ENCODE data around the gene GALNT2. TPM values are rescaled to one million over a fixed set of nuclear protein-coding genes. Genes with fewer than 3 reads are reported as not detected.

Gene GALNT2
- total and polyA plus RNA-seq, 10 of the 15 experiments (the other 5 are each of a cell fraction or from before 2014, with no cell fraction given) = 0.52 to 27.7 (median 16.3) TPM

DNA sequence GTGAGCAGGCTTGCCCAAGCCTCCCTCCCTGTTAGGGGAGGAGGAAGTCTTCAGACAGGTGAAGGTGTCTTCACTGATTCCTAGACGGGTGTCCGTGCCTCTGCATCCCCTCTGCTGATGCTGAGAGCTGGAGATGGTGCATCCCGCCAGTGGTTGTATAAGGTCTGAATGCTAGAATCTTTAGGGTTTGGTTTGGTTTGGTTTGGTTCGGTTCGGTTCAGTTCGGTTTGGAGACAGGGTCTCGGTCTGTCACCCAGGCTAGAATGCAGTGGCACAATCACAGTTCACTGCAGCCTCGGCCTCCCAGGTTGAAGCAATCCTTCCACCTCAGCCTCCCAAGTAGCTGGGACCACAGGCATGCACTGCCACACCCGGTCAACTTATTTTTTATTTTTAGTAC, 205.5 kb downstream of the GALNT2 start:
- 96% methylated on average over 9 of the region's 9 CpGs for WGBS (ENCODE audit: insufficient coverage, insufficient replicate concordance, low lambda C conversion rate, missing lambda C conversion rate)
- ChIA-PET SMC1A (ENCODE audit: uncharacterized antibody, unreplicated experiment) (no interaction called here), RAD21 (ENCODE audit: unreplicated experiment) (no interaction called here), POLR2A (interaction anchor here (0.6 kb wide), 1 partner anchor 1924 kb away, joined by 3 read pairs; no protein-coding TSS in a partner anchor), CTCF (no interaction called here)
- BruUV-seq (replicated peaks) = no TSS peak
- ATAC-seq (no peak), DNase-seq (ENCODE audit: low read depth, low spot score) (no peak), FAIRE-seq (no peak)
- no peaks in the 10 kb centered on the region for H3K79me2 ChIP-seq (ENCODE audit: control insufficient read depth, insufficient read depth, low read length)
- TF ChIP-seq POLR2AphosphoS5 (IDR thresholded peaks at IDR 0.05; ENCODE audit: low read length) = no peak
- no peak for TF ChIP-seq STAT1 (conservative IDR thresholded peaks at IDR 0.05)
- TF ChIP-seq MEF2B (IDR thresholded peaks at IDR 0.05; ENCODE audit: partially characterized antibody, poor library complexity, severe bottlenecking) = no peak
- no peak for TF ChIP-seq TCF12 (IDR thresholded peaks at IDR 0.05; ENCODE audit: low read depth, low read length)
- TF ChIP-seq, protein P1, sequence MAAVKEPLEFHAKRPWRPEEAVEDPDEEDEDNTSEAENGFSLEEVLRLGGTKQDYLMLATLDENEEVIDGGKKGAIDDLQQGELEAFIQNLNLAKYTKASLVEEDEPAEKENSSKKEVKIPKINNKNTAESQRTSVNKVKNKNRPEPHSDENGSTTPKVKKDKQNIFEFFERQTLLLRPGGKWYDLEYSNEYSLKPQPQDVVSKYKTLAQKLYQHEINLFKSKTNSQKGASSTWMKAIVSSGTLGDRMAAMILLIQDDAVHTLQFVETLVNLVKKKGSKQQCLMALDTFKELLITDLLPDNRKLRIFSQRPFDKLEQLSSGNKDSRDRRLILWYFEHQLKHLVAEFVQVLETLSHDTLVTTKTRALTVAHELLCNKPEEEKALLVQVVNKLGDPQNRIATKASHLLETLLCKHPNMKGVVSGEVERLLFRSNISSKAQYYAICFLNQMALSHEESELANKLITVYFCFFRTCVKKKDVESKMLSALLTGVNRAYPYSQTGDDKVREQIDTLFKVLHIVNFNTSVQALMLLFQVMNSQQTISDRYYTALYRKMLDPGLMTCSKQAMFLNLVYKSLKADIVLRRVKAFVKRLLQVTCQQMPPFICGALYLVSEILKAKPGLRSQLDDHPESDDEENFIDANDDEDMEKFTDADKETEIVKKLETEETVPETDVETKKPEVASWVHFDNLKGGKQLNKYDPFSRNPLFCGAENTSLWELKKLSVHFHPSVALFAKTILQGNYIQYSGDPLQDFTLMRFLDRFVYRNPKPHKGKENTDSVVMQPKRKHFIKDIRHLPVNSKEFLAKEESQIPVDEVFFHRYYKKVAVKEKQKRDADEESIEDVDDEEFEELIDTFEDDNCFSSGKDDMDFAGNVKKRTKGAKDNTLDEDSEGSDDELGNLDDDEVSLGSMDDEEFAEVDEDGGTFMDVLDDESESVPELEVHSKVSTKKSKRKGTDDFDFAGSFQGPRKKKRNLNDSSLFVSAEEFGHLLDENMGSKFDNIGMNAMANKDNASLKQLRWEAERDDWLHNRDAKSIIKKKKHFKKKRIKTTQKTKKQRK (IDR thresholded peaks at IDR 0.05; ENCODE audit: low read depth, low read length) = no peak
- H3K4me1 ChIP-seq (ENCODE audit: control insufficient read depth, insufficient read depth, low read length) = peaks cover 17% of the 10 kb centered on the region
- no peak overlapping the region for H3K9ac ChIP-seq (ENCODE audit: control insufficient read depth, insufficient read depth, low read length)
- H3K36me3 ChIP-seq (ENCODE audit: control insufficient read depth in 2 of 2, insufficient read depth in 2 of 2, low read length in 1 of 2) = peaks cover 3 to 7% of the 10 kb centered on the region in 2 experiments; a peak in 3 of 4 replicates
- H3K9me3 ChIP-seq (replicated peaks; ENCODE audit: control insufficient read depth, insufficient read depth, low read length) = no peaks in the 10 kb centered on the region
- no peak overlapping the region for H3K4me2 ChIP-seq (ENCODE audit: control insufficient read depth, insufficient read depth)
- H3K4me3 ChIP-seq = no peak overlapping the region
- no peaks in the 10 kb centered on the region for H4K20me1 ChIP-seq (ENCODE audit: control insufficient read depth, insufficient read depth)
- intact Hi-C loops (cut with micrococcal nuclease; ENCODE audit: unreplicated experiment) (no loop called here), in situ Hi-C loops (cut with MboI) (no loop called here)
- no peak overlapping the region for H3K27ac ChIP-seq (ENCODE audit: control insufficient read depth, insufficient read depth)
- H3K27me3 ChIP-seq (replicated peaks in 1 of 2; ENCODE audit: control insufficient read depth in 2 of 2, insufficient read depth in 2 of 2, low read length in 1 of 2) = no peaks in the 10 kb centered on the region
- no peak overlapping the region for H2AFZ ChIP-seq (ENCODE audit: control insufficient read depth, low read depth, low read length)
